HepG2 (cell line): ENCODE results near the gene RFX7. TPM values are rescaled to one million over a fixed set of nuclear protein-coding genes. Genes with fewer than 3 reads are reported as not detected.

Experiments
- ATAD3A ChIP-seq: sonication (generic); formaldehyde crosslinking; IDR thresholded peaks from 2 replicates; pipeline ENCODE4 v1.4.0; 2020; ENCODE audit warnings: missing genetic modification reagents
- ATF2 ChIP-seq: sonication (generic); formaldehyde crosslinking; IDR thresholded peaks from 2 replicates; pipeline ENCODE4 v1.4.0; 2020; ENCODE audit warnings: missing genetic modification reagents
- DPF2 ChIP-seq: sonication (generic); formaldehyde crosslinking; IDR thresholded peaks from 2 replicates; pipeline ENCODE4 v1.4.0; 2020; ENCODE audit warnings: mild to moderate bottlenecking, low read depth, missing genetic modification reagents, borderline replicate concordance
- PHF21A ChIP-seq: sonication (generic); formaldehyde crosslinking; IDR thresholded peaks from 2 replicates; pipeline ENCODE4 v1.5.0; 2020; ENCODE audit warnings: mild to moderate bottlenecking, missing genetic modification reagents
- RBM39 ChIP-seq: fragments of 200-400 bp; formaldehyde crosslinking; IDR thresholded peaks from one replicate; pipeline ENCODE4 v1.6.1; 2018; ENCODE audit warnings: antibody characterized with exemption, mild to moderate bottlenecking, low read depth, low read length; ENCODE audit not compliant: poor library complexity, severe bottlenecking
- SAFB2 ChIP-seq: sonication (generic); formaldehyde crosslinking; IDR thresholded peaks from 2 replicates; pipeline ENCODE4 v1.5.1; 2020; ENCODE audit warnings: missing genetic modification reagents, low read depth, mild to moderate bottlenecking, borderline replicate concordance
- TFAP4 ChIP-seq: sonication (generic); IDR thresholded peaks from 2 replicates; pipeline ENCODE4 v1.6.1; 2016; ENCODE audit warnings: low read depth, borderline replicate concordance
- ZNF543 ChIP-seq: sonication (generic); formaldehyde crosslinking; IDR thresholded peaks from 2 replicates; pipeline ENCODE4 v1.4.0; 2020; ENCODE audit warnings: mild to moderate bottlenecking, missing genetic modification reagents
- ZNF746 ChIP-seq: sonication (generic); formaldehyde crosslinking; IDR thresholded peaks from 2 replicates; pipeline ENCODE4 v1.8.0; 2022; ENCODE audit warnings: mild to moderate bottlenecking, missing genetic modification reagents
- polyA plus RNA-seq, 8 experiments: library from polyadenylated mRNA; depleted of rRNA in 3 of 8; stranded (reverse) in 7 of 8; unstranded in 1 of 8; fragments of >200 nt; fragmentation: Illumina TruSeq in 4 of 8; extraction: Trizol in 4 of 8; gene quantifications; 2 replicates each; pipeline versions ENCODE4 v1.2.1 to v1.2.3, GENCODE V29; 2011 to 2016; ENCODE audit warnings: low read depth in 4 of 8, missing spikeins in 1 of 8, mixed read lengths in 1 of 8; ENCODE audit not compliant: insufficient read depth in 1 of 8
- total RNA-seq, 5 experiments: library from RNA; depleted of rRNA; stranded (reverse); fragments of >200 nt; fragmentation: Illumina TruSeq; extraction: Trizol; gene quantifications; 2 replicates each; pipeline ENCODE4 v1.2.3, GENCODE V29; 2016; ENCODE audit warnings: low read depth in 1 of 5
- TF ChIP-seq, protein P1 (sequence below): IDR thresholded peaks from 2 replicates; pipeline ENCODE4 v1.4.0; 2020; ENCODE audit warnings: mild to moderate bottlenecking, missing genetic modification reagents
- TF ChIP-seq, protein P2 (sequence below): sonication (generic); formaldehyde crosslinking; IDR thresholded peaks from 2 replicates; pipeline ENCODE4 v1.5.1; 2020; ENCODE audit warnings: missing genetic modification reagents, mild to moderate bottlenecking, borderline replicate concordance
- TF ChIP-seq, protein P3 (sequence below): sonication (generic); formaldehyde crosslinking; IDR thresholded peaks from 2 replicates; pipeline ENCODE4 v1.4.0; 2020; ENCODE audit warnings: missing genetic modification reagents
- TF ChIP-seq, protein P4 (sequence below), 2 experiments: IDR thresholded peaks; 2 replicates each; pipeline ENCODE4 v1.6.1; 2011 to 2012; ENCODE audit warnings: low read length in 2 of 2, borderline replicate concordance in 1 of 2, low read depth in 1 of 2, mild to moderate bottlenecking in 1 of 2, moderate library complexity in 1 of 2

RFX7 gene
- total and polyA plus RNA-seq, 2 of the 13 experiments (the other 11 are each of a cell fraction or from before 2014, with no cell fraction given): 8.5 to 10.4 TPM

DNA sequence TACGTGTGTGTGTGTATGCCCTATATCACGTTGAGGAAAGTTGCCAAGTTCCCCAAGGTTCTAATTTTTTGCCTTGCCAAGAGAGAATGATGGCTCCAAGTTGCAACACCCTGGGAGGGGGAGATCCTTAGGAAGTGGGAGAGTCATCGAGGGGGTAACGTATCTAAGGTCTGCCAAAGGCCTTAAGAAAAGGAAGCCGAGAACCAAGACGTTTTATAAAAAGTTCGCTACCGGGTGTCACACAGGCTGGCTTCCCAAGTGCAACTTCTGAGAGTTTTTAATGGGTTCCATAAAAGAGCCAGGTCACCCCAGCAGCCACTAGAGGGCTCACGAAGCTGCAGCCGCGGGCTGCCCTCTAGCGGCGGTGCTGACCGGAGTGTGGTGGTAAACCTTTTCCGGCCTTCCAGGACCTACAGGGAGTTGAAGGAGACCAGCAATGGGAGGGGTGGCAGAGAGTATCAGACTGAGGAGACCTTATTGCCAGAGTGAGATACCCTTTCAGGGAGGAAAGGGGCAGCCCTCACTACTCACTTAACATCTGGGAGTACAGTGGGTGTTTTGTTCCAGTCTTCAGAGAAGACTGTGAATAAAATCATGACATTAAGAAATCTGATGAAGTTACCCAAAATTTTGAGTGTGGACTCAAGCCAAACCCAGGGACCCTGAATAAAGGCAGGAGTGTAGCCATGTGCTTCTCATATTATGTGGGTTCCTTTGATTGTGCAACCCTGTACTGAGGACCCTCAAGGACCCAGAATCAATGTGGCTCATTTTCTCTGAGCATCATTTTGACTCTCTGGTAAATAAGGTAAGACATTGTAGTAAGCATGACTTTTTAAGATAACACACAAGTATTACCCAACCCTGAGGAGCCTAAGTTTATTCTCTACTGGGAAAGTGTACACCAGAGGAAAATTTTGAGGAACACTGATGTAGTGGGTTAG, 2.5 kb upstream of the RFX7 start (continued):
- TF ChIP-seq, protein P1, sequence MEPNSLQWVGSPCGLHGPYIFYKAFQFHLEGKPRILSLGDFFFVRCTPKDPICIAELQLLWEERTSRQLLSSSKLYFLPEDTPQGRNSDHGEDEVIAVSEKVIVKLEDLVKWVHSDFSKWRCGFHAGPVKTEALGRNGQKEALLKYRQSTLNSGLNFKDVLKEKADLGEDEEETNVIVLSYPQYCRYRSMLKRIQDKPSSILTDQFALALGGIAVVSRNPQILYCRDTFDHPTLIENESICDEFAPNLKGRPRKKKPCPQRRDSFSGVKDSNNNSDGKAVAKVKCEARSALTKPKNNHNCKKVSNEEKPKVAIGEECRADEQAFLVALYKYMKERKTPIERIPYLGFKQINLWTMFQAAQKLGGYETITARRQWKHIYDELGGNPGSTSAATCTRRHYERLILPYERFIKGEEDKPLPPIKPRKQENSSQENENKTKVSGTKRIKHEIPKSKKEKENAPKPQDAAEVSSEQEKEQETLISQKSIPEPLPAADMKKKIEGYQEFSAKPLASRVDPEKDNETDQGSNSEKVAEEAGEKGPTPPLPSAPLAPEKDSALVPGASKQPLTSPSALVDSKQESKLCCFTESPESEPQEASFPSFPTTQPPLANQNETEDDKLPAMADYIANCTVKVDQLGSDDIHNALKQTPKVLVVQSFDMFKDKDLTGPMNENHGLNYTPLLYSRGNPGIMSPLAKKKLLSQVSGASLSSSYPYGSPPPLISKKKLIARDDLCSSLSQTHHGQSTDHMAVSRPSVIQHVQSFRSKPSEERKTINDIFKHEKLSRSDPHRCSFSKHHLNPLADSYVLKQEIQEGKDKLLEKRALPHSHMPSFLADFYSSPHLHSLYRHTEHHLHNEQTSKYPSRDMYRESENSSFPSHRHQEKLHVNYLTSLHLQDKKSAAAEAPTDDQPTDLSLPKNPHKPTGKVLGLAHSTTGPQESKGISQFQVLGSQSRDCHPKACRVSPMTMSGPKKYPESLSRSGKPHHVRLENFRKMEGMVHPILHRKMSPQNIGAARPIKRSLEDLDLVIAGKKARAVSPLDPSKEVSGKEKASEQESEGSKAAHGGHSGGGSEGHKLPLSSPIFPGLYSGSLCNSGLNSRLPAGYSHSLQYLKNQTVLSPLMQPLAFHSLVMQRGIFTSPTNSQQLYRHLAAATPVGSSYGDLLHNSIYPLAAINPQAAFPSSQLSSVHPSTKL (CRISPR knock-in tag): peak; percentile 69; the same call in 1 of the 2 replicates
- TF ChIP-seq SAFB2 (CRISPR knock-in tag): peak; percentile 34; the same call in 1 of the 2 replicates
- no peak for TF ChIP-seq ZNF543 (CRISPR knock-in tag)
- no peak for TF ChIP-seq DPF2 (CRISPR knock-in tag)
- TF ChIP-seq ATAD3A: no peak
- TF ChIP-seq, protein P2, sequence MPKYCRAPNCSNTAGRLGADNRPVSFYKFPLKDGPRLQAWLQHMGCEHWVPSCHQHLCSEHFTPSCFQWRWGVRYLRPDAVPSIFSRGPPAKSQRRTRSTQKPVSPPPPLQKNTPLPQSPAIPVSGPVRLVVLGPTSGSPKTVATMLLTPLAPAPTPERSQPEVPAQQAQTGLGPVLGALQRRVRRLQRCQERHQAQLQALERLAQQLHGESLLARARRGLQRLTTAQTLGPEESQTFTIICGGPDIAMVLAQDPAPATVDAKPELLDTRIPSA: no peak
- TF ChIP-seq RBM39: peak; percentile 76
- no peak for TF ChIP-seq TFAP4
- TF ChIP-seq ZNF746 (CRISPR knock-in tag): 0 out of 2 replicates have a peak, but pooled peaks have one; percentile 41
- TF ChIP-seq, protein P3, sequence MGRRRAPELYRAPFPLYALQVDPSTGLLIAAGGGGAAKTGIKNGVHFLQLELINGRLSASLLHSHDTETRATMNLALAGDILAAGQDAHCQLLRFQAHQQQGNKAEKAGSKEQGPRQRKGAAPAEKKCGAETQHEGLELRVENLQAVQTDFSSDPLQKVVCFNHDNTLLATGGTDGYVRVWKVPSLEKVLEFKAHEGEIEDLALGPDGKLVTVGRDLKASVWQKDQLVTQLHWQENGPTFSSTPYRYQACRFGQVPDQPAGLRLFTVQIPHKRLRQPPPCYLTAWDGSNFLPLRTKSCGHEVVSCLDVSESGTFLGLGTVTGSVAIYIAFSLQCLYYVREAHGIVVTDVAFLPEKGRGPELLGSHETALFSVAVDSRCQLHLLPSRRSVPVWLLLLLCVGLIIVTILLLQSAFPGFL: no peak
- TF ChIP-seq, protein P4, sequence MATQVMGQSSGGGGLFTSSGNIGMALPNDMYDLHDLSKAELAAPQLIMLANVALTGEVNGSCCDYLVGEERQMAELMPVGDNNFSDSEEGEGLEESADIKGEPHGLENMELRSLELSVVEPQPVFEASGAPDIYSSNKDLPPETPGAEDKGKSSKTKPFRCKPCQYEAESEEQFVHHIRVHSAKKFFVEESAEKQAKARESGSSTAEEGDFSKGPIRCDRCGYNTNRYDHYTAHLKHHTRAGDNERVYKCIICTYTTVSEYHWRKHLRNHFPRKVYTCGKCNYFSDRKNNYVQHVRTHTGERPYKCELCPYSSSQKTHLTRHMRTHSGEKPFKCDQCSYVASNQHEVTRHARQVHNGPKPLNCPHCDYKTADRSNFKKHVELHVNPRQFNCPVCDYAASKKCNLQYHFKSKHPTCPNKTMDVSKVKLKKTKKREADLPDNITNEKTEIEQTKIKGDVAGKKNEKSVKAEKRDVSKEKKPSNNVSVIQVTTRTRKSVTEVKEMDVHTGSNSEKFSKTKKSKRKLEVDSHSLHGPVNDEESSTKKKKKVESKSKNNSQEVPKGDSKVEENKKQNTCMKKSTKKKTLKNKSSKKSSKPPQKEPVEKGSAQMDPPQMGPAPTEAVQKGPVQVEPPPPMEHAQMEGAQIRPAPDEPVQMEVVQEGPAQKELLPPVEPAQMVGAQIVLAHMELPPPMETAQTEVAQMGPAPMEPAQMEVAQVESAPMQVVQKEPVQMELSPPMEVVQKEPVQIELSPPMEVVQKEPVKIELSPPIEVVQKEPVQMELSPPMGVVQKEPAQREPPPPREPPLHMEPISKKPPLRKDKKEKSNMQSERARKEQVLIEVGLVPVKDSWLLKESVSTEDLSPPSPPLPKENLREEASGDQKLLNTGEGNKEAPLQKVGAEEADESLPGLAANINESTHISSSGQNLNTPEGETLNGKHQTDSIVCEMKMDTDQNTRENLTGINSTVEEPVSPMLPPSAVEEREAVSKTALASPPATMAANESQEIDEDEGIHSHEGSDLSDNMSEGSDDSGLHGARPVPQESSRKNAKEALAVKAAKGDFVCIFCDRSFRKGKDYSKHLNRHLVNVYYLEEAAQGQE (IDR thresholded peaks at IDR 0.05; ENCODE audit: borderline replicate concordance in 1 of 2, low read depth in 1 of 2, low read length in 2 of 2): 0 out of 4 replicates have a peak, but pooled peaks of 1 of the 2 experiments have one; percentile 15
- TF ChIP-seq PHF21A: peak; percentile 50; the same call in 1 of the 2 replicates
- peak; percentile 77; the same call in 1 of the 2 replicates for TF ChIP-seq ATF2 (CRISPR knock-in tag)
